Trophoblast cell (in vitro differentiated cells and primary cell): Measurements from ENCODE around the gene DHRS3.
A peak's percentile ranks its signal among the peaks of the same experiment; 100 is the strongest.

Experiments used
- DNase-seq, 2 donors: peaks; one replicate each; pipeline ENCODE4 v3.0.0-alpha.2; 2016
- H2AFZ ChIP-seq: 2 replicates; pipeline ENCODE4 v1.6.1; 2013; ENCODE audit warnings: low read length, moderate library complexity, mild to moderate bottlenecking; ENCODE audit not compliant: insufficient read depth, poor library complexity
- H2AK5ac ChIP-seq: 2 replicates; pipeline ENCODE4 v1.6.1; 2013; ENCODE audit warnings: mild to moderate bottlenecking, low read length
- H2BK120ac ChIP-seq: 2 replicates; pipeline ENCODE4 v1.6.1; 2013; ENCODE audit warnings: low read length, mild to moderate bottlenecking, moderate library complexity; ENCODE audit not compliant: insufficient read depth, poor library complexity
- H2BK12ac ChIP-seq: 2 replicates; pipeline ENCODE4 v1.6.1; 2013; ENCODE audit warnings: mild to moderate bottlenecking, low read length, moderate library complexity
- H2BK5ac ChIP-seq: 2 replicates; pipeline ENCODE4 v1.6.1; 2013; ENCODE audit warnings: low read length, low read depth, moderate library complexity, mild to moderate bottlenecking; ENCODE audit not compliant: poor library complexity
- H3K14ac ChIP-seq: 2 replicates; pipeline ENCODE4 v1.6.1; 2013; ENCODE audit warnings: mild to moderate bottlenecking, low read length
- H3K18ac ChIP-seq: 2 replicates; pipeline ENCODE4 v1.6.1; 2013; ENCODE audit warnings: mild to moderate bottlenecking, low read length
- H3K23ac ChIP-seq: 2 replicates; pipeline ENCODE4 v1.6.1; 2013; ENCODE audit warnings: low read length
- H3K27ac ChIP-seq: 2 replicates; pipeline ENCODE4 v1.5.1; 2013; ENCODE audit warnings: low read depth, mild to moderate bottlenecking, inconsistent platforms, low read length, moderate library complexity
- H3K27me3 ChIP-seq: 2 replicates; pipeline ENCODE4 v1.6.1; 2013; ENCODE audit warnings: inconsistent platforms, mild to moderate bottlenecking, low read length, moderate library complexity; ENCODE audit not compliant: insufficient read depth
- H3K36me3 ChIP-seq, 2 experiments: 1 replicate in 1 of 2; 2 replicates in 1 of 2; pipeline ENCODE4 v1.6.1; 2013; ENCODE audit warnings: low read length in 2 of 2, mild to moderate bottlenecking in 2 of 2, moderate library complexity in 1 of 2; ENCODE audit not compliant: insufficient read depth in 2 of 2, control insufficient read depth in 1 of 2
- H3K4ac ChIP-seq: 2 replicates; pipeline ENCODE4 v1.6.1; 2013; ENCODE audit warnings: low read depth, mild to moderate bottlenecking, low read length, moderate library complexity
- H3K4me1 ChIP-seq, 2 experiments: 1 replicate in 1 of 2; 2 replicates in 1 of 2; pipeline ENCODE4 v1.6.1; 2013; ENCODE audit warnings: low read length in 2 of 2, mild to moderate bottlenecking in 2 of 2, moderate library complexity in 1 of 2; ENCODE audit not compliant: insufficient read depth in 2 of 2, control insufficient read depth in 1 of 2
- H3K4me2 ChIP-seq: 2 replicates; pipeline ENCODE4 v1.6.1; 2013; ENCODE audit warnings: inconsistent platforms, mild to moderate bottlenecking, low read length, moderate library complexity
- H3K4me3 ChIP-seq: 2 replicates; pipeline ENCODE4 v1.5.1; 2013; ENCODE audit warnings: mild to moderate bottlenecking, low read depth, low read length, inconsistent platforms
- H3K79me1 ChIP-seq: one replicate; pipeline ENCODE4 v1.6.1; 2013; ENCODE audit warnings: low read length
- H3K79me2 ChIP-seq: 2 replicates; pipeline ENCODE4 v1.6.1; 2013; ENCODE audit warnings: low read length, mild to moderate bottlenecking; ENCODE audit not compliant: control insufficient read depth, insufficient read depth, poor library complexity
- H3K9ac ChIP-seq: 2 replicates; pipeline ENCODE4 v1.6.1; 2013; ENCODE audit warnings: mild to moderate bottlenecking, low read length
- H3K9me3 ChIP-seq: 2 replicates; pipeline ENCODE4 v1.6.1; 2013; ENCODE audit warnings: low read depth, mild to moderate bottlenecking, control low read depth, inconsistent platforms, low read length; ENCODE audit not compliant: insufficient read depth
- H4K12ac ChIP-seq: 2 replicates; pipeline ENCODE4 v1.6.1; 2013; ENCODE audit warnings: low read depth, mild to moderate bottlenecking, low read length, moderate library complexity
- H4K8ac ChIP-seq: 2 replicates; pipeline ENCODE4 v1.6.1; 2013; ENCODE audit warnings: low read depth, mild to moderate bottlenecking, low read length, moderate library complexity
- H4K91ac ChIP-seq: one replicate; pipeline ENCODE4 v1.6.1; 2013; ENCODE audit warnings: low read depth, mild to moderate bottlenecking, low read length, moderate library complexity
- WGBS: extraction: QIAGEN DNeasy Blood & Tissue Kit; methylation state at CpG from one replicate; pipeline ENCODE4 v1.1.7; 2013; ENCODE audit warnings: missing lambda C conversion rate; ENCODE audit not compliant: insufficient read length, insufficient coverage; ENCODE audit errors: extremely low coverage; 5-methylcytosine and 5-hydroxymethylcytosine counted together

DHRS3 gene

GRCh38 chr1:12618965-12619791 lies 1.2 kb upstream of the DHRS3 start:
- Histone ChIP-seq H3K4ac (peak overlapping the region; percentile 68), H4K8ac (peak overlapping the region; percentile 67), H3K36me3 (no peaks in the 10 kb centered on the region), H3K27me3 (no peaks in the 10 kb centered on the region), H3K4me2 (peak overlapping the region; percentile 97), H3K79me2 (peaks cover 9% of the 10 kb centered on the region), H3K9ac (peak overlapping the region; percentile 57), H3K14ac (no peak overlapping the region), H3K4me3 (peak overlapping the region; percentile 55), H3K4me1 (peaks cover 21 to 28% of the 10 kb centered on the region in 2 experiments), H2BK5ac (peak overlapping the region; percentile 93), H3K27ac (peak overlapping the region; percentile 96), H3K18ac (peak overlapping the region; percentile 28), H4K91ac (peak overlapping the region; percentile 79), H3K9me3 (no peaks in the 10 kb centered on the region), H3K79me1 (peaks cover 28% of the 10 kb centered on the region), H2AFZ (no peak overlapping the region), H4K12ac (no peak overlapping the region), H3K23ac (no peak overlapping the region), H2AK5ac (peak overlapping the region; percentile 13), H2BK12ac (peak overlapping the region; percentile 25), H2BK120ac (peak overlapping the region; percentile 15)
- peak; percentile 77 to 79 for DNase-seq
- no CpG with 5 or more reads among the region's 30 CpGs for WGBS

GRCh38 chr1:12618661-12618964 lies 603 bp upstream of the DHRS3 start:
- H3K9ac ChIP-seq: peak overlapping the region; percentile 79
- DNase-seq: no peak
- H2AK5ac ChIP-seq: no peak overlapping the region
- H3K4ac ChIP-seq: peak overlapping the region; percentile 68
- H2AFZ ChIP-seq: peak overlapping the region; percentile 94
- H3K36me3 ChIP-seq: no peaks in the 10 kb centered on the region
- H4K91ac ChIP-seq: peak overlapping the region; percentile 61
- WGBS: no CpG with 5 or more reads among the region's 6 CpGs
- H3K27me3 ChIP-seq: no peaks in the 10 kb centered on the region
- peaks cover 9% of the 10 kb centered on the region for H3K79me2 ChIP-seq
- peak overlapping the region; percentile 79 for H3K4me3 ChIP-seq
- peak overlapping the region; percentile 21 for H4K12ac ChIP-seq
- H3K4me1 ChIP-seq: peaks cover 21 to 28% of the 10 kb centered on the region in 2 experiments
- peak overlapping the region; percentile 62 for H3K18ac ChIP-seq
- no peaks in the 10 kb centered on the region for H3K9me3 ChIP-seq
- H3K79me1 ChIP-seq: peaks cover 28% of the 10 kb centered on the region
- H3K27ac ChIP-seq: peak overlapping the region; percentile 96
- peak overlapping the region; percentile 67 for H2BK120ac ChIP-seq
- peak overlapping the region; percentile 81 for H3K14ac ChIP-seq
- H3K23ac ChIP-seq: no peak overlapping the region
- H2BK12ac ChIP-seq: peak overlapping the region; percentile 52
- H2BK5ac ChIP-seq: peak overlapping the region; percentile 93
- peak overlapping the region; percentile 56 for H4K8ac ChIP-seq
- H3K4me2 ChIP-seq: peak overlapping the region; percentile 97

- H4K8ac ChIP-seq: no peak overlapping the region
These were observed 504 bp downstream of the DHRS3 start for GRCh38 chr1:12617511-12617900.

GRCh38 chr1:12616709-12617373 lies 1.2 kb downstream of the DHRS3 start:
- H2BK120ac ChIP-seq: peak overlapping the region; percentile 71
- WGBS: no CpG with 5 or more reads among the region's 53 CpGs
- DNase-seq: peak; percentile 38 to 49

More at GRCh38 chr1:12617511-12617900, 504 bp downstream of the DHRS3 start:
- Histone ChIP-seq H3K27ac (peak overlapping the region; percentile 96), H2AFZ (peak overlapping the region; percentile 77), H3K79me1 (peaks cover 28% of the 10 kb centered on the region), H3K27me3 (no peaks in the 10 kb centered on the region), H3K4ac (no peak overlapping the region), H2BK120ac (peak overlapping the region; percentile 86), H3K23ac (no peak overlapping the region), H3K18ac (no peak overlapping the region), H3K4me1 (peaks cover 21 to 28% of the 10 kb centered on the region in 2 experiments), H3K14ac (no peak overlapping the region), H3K9ac (peak overlapping the region; percentile 59), H3K36me3 (no peaks in the 10 kb centered on the region), H2BK5ac (no peak overlapping the region), H4K91ac (peak overlapping the region; percentile 49), H3K4me2 (peak overlapping the region; percentile 97), H3K79me2 (peaks cover 8% of the 10 kb centered on the region), H3K4me3 (peak overlapping the region; percentile 79), H2AK5ac (no peak overlapping the region), H3K9me3 (no peaks in the 10 kb centered on the region), H4K12ac (no peak overlapping the region), H2BK12ac (no peak overlapping the region)
- DNase-seq: peak; percentile 38 to 55
- WGBS: no CpG with 5 or more reads among the region's 13 CpGs

More at GRCh38 chr1:12616709-12617373, 1.2 kb downstream of the DHRS3 start:
- H4K91ac ChIP-seq: peak overlapping the region; percentile 89
- H2AK5ac ChIP-seq: no peak overlapping the region
- H3K14ac ChIP-seq: peak overlapping the region; percentile 73
- peak overlapping the region; percentile 24 for H3K9ac ChIP-seq
- H2BK5ac ChIP-seq: peak overlapping the region; percentile 44
- H3K9me3 ChIP-seq: no peaks in the 10 kb centered on the region
- peak overlapping the region; percentile 82 for H3K27ac ChIP-seq
- no peak overlapping the region for H3K23ac ChIP-seq
- peak overlapping the region; percentile 97 for H3K4me2 ChIP-seq
- H3K18ac ChIP-seq: peak overlapping the region; percentile 92
- peaks cover 21 to 28% of the 10 kb centered on the region in 2 experiments for H3K4me1 ChIP-seq
- H2AFZ ChIP-seq: no peak overlapping the region
- peak overlapping the region; percentile 75 for H3K4me3 ChIP-seq
- H3K79me1 ChIP-seq: peaks cover 28% of the 10 kb centered on the region
- no peaks in the 10 kb centered on the region for H3K27me3 ChIP-seq
- peak overlapping the region; percentile 73 for H2BK12ac ChIP-seq
- H4K12ac ChIP-seq: peak overlapping the region; percentile 40
- peak overlapping the region; percentile 61 for H3K4ac ChIP-seq
- H3K79me2 ChIP-seq: peaks cover 8% of the 10 kb centered on the region
- peak overlapping the region; percentile 72 for H4K8ac ChIP-seq
- no peaks in the 10 kb centered on the region for H3K36me3 ChIP-seq
